RCC 7860 (cell line): ENCODE measurements around the gene MED13L.

Experiments used
- DNase-seq: peaks from one replicate; pipeline ENCODE4 v3.0.0-alpha.2; 2015; ENCODE audit warnings: low spot score
- FAIRE-seq: peaks from 2 replicates; lab custom pipeline; 2012; peaks lifted over from hg19 to GRCh38; lab: Jason Lieb, UNC

MED13L gene

DNA sequence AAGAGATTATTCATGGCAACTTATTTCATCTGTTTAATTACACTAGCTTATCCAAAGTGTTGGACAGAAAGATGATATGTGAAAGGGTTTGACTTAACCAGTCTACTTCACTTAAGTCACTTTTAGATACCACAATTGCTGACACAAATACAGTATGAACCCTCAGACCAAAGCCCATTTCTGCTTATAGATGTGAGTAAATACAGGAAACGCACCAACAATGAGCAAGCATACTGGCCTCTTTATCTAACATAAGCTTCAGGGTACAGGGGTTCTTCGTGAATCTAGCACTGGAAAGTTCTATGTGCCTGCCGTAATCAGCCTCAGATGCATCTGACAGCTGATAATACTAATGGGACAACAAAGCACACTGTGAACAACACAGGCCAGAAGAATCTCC lies 209.6 kb downstream of the MED13L start:
- FAIRE-seq (no peak), DNase-seq (no peak)

GRCh38 chr12:116066381-116067230 lies 210.9 kb downstream of the MED13L start:
- FAIRE-seq, result peak; percentile 62
- DNase-seq, result peak; percentile 23

DNA sequence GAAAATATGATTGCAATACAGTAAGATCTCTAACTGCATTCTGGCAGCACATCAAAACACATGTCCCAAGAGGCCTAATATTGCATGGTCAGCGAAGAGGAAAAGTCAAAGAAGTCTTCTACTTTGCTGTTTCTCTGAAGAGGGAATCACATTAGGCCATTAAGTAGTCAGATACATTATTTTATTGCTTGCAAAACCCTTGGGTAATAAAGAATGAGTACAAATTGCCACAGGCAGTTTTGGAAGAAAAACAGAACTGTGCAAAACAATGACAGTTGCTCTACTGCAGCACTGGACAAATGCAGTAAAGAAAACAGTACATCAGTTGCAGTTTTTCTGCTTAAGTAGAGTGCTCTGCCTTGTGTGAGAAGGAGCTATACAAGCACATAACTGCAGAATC lies 211.9 kb downstream of the MED13L start:
- FAIRE-seq, result no peak
- DNase-seq, result no peak

DNA sequence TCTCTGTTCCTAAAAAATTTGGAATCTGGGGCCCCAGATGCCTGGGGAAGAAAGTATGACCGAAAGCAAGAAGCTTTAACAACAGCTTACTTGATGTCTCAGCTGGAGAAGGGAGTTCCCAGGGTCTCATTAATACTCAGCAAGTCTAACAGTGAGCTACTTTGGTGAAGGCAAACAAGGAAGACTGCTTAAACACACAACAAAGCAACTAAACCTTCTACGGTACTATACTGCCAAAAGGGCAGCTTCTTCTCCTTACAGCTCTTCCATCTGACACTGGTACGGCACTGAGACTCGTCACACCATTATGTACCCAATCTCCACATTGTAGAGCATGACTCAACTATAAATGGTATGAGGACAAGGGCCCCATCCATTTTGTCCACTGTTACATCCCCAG lies 213.0 kb downstream of the MED13L start:
- no peak for DNase-seq
- no peak for FAIRE-seq

DNA sequence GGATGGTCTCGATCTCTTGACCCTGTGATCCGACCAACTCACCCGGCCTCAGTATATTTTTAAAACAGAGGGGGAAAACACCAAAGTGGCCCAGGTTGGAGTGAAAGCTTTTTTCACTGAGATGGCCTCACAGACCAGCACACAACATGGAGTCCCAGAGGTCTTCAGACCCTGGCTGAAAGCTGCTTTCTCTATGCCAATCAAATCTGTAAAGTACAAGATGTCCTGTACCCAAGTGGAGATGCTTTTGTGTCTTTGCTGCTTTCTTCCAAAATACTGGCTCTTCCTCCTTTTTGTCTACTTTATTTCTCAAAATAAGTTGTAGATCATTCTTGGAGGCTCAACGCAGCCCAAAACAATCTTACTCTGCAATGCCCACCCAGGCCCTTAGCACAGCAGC lies 214.8 kb downstream of the MED13L start:
- no peak for DNase-seq
- no peak for FAIRE-seq

DNA sequence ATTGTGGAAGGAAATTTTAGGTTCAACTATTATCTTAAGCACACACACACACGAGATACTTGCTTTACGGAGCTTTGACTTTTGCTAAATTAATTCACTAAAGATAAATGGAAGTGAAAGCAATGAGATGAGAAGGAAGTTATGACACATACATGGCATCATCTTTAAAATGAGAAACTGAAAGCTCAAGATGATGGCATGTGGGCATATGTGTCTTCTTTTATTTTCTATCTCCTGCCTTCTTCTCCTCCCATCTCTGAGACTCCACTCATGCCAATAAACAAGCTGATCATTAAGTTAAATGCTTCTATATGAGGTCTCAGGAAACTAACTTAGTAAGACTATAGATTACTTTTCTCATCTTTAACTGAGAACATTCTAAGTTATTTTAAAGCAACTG lies 216.7 kb downstream of the MED13L start:
- DNase-seq (no peak), FAIRE-seq (no peak)

DNA sequence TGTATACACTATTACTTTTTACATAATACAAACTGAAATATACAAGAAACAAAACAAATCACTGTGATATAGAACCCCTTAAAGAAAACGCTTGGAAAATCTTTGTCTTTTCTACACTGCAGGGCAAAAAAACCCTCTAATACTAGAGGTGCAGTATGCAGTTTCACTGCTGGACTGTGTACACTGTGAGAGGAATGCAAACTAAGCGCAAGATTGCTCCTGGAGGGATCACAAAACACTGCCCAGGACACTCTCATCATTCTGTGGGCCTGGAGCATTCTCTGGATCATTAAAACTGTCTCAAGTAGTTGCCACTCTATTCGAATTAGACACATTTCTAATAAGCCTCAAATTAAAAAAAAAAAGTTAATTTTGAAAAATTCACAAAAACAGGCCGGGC lies 217.6 kb downstream of the MED13L start:
- FAIRE-seq, result no peak
- DNase-seq, result no peak

DNA sequence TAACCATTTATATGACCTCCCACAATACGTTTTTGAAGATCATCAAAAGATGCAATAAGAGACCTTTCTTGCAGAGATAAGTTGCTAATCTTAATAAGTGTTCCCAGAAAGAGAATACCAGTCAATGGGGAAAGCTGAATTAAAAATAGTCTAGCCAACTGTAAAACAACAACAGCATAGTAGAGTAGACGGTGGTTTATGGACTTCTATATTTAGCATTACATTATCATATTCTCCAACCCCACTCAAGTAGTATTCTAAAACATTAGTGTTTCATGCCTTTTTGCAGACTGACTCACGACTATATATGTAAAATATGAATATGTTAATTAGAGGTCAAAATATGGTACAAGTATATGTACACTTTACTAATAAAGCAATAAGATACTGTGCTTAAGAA lies 218.9 kb downstream of the MED13L start:
- FAIRE-seq (no peak), DNase-seq (no peak)

DNA sequence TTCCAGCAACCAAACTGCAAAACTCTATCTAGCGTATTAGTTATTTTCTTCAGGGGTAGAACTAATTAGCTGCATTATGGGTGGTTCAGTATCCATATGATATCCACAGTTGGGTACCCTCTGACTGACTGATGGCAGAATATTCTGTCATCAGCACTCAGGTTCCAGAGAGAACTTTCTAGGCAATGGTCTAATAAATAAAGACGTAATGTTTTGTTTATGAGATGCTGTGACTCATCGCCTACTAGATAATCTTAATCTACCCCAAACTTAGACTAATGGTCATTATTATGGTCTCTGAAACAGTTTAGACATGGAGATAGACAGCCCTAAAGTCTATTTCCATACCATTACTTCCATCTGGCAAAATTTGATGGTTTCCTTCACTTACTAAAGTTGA lies 220.1 kb downstream of the MED13L start:
- DNase-seq, result no peak
- no peak for FAIRE-seq

DNA sequence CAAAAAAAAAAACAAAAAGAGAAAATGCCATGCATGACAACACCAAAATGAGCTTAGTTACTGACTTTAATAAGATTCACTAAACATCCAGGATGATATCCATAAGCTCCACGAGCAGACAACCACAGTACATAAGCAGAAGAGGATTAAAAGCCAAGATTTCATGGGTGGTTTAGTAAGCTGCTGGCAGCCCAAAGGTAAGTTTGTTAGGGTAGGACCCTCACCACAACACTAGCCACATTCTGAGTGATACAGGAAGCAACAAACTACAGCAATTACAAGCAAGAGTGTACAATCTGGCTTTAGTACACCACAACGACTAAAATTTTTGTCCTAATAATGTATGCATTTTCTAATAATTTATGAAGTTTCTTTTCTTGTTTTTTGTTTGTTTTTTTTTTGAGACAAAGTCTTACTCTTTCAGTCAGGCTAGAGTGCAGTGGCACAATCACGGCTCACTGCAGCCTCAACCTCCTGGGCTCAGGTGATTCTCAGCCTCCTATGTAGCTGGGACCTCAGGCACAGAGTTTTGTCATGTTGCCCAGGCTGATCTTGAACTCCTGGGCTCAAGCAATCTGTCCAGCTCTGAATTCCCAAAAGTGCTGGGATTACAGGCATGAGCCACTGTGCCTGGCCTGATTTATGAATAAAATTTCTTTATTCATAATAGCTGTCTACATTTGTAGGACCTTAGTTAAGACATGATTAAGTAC lies 221.4 kb downstream of the MED13L start:
- FAIRE-seq (no peak), DNase-seq (no peak)

GRCh38 chr12:116054280-116054679 lies 223.2 kb downstream of the MED13L start:
- FAIRE-seq (no peak), DNase-seq (no peak)

DNA sequence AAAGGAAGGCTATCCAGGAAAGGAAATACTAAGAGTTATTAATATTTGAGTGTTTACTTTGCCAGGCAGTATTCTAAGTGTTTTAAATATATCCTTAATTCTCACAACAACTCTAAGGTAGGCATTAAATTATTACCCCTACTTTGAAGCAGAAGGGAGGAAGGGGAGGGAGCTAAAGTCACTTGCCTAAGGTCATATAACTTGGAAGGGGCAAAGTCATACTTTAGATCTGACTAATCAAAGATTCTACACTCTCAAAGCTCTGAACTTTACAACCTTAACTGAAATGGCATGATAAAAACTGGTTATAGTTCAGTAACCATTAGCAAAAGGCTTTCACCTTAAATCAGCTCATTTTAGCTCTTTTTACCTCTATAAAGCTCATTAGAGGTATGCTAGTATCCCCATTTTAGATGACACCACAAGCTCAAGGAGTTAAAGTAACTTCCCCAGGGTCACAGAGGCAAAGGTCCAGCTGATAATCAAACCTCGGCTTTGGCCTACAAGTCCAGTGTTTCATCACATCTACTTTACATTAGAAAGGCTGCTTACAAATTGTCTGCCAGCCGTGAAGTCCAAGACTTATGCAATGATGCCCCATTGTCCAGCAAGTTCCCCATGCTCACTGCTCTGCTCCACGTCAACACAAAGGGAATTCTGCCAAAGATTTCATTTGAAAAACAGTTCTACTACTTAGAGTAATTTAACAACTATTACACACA lies 223.9 kb downstream of the MED13L start:
- DNase-seq, result no peak
- no peak for FAIRE-seq

- FAIRE-seq (no peak), DNase-seq (no peak)
Measured at GRCh38 chr12:116050275-116050674, 227.2 kb downstream of the MED13L start.

DNA sequence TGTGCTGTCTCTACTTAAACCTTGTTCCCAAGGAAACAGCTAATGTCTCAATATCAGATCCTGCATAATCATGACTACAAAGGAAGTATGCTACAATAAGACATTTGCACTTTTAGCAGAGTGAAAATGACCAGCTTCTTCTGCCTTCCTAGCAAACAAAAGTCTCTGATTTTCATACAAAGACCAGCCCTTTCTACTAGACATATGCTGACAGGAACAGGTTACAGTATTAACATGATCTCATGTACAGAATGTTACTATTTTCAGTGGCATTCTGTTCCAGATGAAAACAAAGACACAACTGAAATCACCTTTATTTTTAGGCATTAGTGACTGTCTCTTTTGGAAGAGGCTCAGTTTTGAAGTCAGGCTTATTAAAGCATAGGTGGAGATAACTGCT lies 228.6 kb downstream of the MED13L start:
- DNase-seq (no peak), FAIRE-seq (no peak)

GRCh38 chr12:116046039-116046438 lies 231.5 kb downstream of the MED13L start:
- no peak for DNase-seq
- no peak for FAIRE-seq

GRCh38 chr12:116045150-116045549 lies 232.3 kb downstream of the MED13L start:
- FAIRE-seq, result no peak

DNA sequence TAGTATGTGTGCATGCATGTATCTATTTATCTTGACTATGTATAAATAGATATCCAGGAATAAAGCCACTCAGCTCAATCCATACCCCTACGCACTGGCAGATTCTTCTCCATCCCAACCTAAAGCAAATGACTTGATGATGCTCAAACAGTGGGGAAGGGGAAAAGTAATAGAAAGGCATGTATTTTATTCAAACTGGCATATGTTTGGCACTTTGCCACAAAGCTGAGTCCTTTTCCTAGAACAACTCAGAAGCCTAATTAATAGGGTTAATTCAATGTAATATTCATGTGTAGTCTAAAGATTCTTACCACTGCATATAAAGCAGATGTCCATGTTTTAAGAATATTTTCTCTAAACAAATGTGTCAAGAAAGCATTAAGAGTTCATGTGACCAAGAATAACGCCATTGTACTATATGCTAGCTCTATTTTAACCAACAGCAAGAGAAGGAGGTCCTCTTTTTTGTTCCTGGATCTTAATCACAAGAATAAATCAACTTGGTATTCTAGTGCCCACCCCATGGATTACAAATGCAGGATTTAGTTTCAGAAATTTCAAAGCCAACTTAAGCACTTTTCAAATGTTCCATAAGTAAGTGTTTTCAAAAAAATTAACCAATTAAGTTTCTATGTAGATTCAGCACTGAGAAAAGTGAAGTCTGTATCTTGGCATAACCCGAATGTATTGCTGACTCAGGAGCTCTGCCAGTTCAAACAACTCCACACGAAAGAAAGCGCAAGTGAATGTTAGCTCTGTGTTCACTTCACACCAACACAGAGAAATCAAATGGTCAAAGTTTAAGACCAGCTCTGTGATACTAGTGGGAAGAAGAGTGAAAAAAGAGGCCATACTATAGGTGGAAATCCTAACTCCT lies 233.6 kb downstream of the MED13L start:
- no peak for FAIRE-seq
- no peak for DNase-seq

More at GRCh38 chr12:116045150-116045549, 232.3 kb downstream of the MED13L start:
- no peak for DNase-seq

DNA sequence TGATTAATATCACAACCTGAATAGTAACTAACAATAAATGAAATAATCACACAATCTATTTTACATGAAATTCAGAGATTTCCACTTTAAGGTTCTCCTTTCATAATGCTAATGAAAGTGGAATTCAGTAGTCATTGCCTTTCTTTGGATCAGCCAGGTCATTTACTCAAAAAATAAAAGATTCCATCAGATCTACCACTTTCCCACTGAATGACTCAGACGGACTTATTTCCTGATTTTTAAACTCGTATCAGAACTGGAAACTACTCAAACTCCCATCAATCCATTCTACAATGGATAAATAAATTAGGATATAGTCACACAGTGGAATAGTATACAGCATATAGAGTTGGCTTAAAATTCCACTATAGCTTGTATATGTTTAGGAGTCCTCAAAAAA lies 237.1 kb downstream of the MED13L start:
- DNase-seq, result no peak
- FAIRE-seq, result no peak

- no peak for FAIRE-seq
- no peak for DNase-seq
Measured at GRCh38 chr12:116039081-116039480, 238.4 kb downstream of the MED13L start.

- no peak for FAIRE-seq
- DNase-seq, result peak; percentile 30
Measured at GRCh38 chr12:116037941-116038837, 239.3 kb downstream of the MED13L start.
